ENCODE data around the gene AFTPH. TPM values are rescaled to one million over a fixed set of nuclear protein-coding genes. Genes with fewer than 3 reads are reported as not detected.

AFTPH gene
- polyA plus RNA-seq, 3 donors: 22.3 to 28.6 (median 28.4) TPM

DNA sequence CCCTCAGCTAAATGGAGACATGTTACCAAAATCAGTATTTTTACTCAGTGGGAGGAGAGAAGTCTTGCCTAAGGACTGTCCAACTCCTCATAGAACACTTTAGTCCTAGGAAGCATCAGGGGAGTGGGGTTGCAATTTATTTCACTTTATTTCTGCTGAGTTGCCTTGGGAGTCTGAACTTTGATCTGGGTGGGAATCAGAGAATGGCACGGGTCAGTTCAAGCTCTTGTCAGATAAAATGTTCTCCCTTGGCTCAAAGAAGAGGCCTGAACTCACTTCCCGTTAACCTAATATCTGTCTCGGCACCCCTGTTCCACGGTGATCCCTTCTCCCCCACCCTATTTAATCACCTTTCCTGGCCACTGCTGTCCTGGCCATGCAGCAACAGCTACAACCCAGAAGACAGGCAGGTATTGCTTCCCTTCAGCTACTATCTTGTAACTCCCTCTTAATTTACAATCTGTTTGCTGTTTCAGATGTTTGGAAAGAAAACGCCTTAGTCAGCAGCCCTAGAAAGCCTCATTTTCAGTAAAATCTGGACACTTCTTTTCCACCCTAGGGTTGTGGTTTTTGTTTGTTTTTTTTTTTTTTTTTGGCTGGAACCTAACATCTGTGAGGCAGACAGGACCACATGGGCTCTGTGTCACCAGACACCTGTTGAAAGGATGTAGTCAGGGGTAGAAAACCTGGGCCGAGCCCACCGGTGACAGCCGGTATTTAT is 77.1 kb downstream of the AFTPH start:
- H3K36me3 Mint-ChIP-seq: peaks cover 0 to 2% of the 10 kb centered on the region in 2 donors
- TF ChIP-seq, protein P1, sequence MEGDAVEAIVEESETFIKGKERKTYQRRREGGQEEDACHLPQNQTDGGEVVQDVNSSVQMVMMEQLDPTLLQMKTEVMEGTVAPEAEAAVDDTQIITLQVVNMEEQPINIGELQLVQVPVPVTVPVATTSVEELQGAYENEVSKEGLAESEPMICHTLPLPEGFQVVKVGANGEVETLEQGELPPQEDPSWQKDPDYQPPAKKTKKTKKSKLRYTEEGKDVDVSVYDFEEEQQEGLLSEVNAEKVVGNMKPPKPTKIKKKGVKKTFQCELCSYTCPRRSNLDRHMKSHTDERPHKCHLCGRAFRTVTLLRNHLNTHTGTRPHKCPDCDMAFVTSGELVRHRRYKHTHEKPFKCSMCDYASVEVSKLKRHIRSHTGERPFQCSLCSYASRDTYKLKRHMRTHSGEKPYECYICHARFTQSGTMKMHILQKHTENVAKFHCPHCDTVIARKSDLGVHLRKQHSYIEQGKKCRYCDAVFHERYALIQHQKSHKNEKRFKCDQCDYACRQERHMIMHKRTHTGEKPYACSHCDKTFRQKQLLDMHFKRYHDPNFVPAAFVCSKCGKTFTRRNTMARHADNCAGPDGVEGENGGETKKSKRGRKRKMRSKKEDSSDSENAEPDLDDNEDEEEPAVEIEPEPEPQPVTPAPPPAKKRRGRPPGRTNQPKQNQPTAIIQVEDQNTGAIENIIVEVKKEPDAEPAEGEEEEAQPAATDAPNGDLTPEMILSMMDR (IDR thresholded peaks at IDR 0.05): no peak
- H3K27ac Mint-ChIP-seq: no peak overlapping the region
- intact Hi-C loops (cut with micrococcal nuclease): no loop called here
- WGBS (ENCODE audit: insufficient coverage): 99% methylated on average over 6 of the region's 8 CpGs
- H3K9me3 Mint-ChIP-seq: peaks cover 5 to 7% (median 6%) of the 10 kb centered on the region in 7 donors
- Histone ChIP-seq H3K4me2 (replicated peaks; ENCODE audit: extremely low read depth, low read length, poor library complexity, severe bottlenecking) (no peak overlapping the region), H3K9ac (ENCODE audit: insufficient read depth, low read length, poor library complexity, severe bottlenecking) (no peak overlapping the region), H4K20me1 (ENCODE audit: insufficient read depth, low read length) (no peaks in the 10 kb centered on the region), H3K4me3 (replicated peaks in 1 of 3; ENCODE audit: low read depth in 2 of 3, low read length in 3 of 3) (no peak overlapping the region), H3K36me3 (replicated peaks in 1 of 2; ENCODE audit: control insufficient read depth in 1 of 2, insufficient read depth in 2 of 2, low read length in 2 of 2) (no peaks in the 10 kb centered on the region), H3K27me3 (ENCODE audit: control insufficient read depth in 2 of 2, insufficient read depth in 2 of 2, low read length in 2 of 2) (no peaks in the 10 kb centered on the region), H2AFZ (ENCODE audit: insufficient read depth, low read depth, low read length, poor library complexity, severe bottlenecking) (no peak overlapping the region), H3K4me1 (ENCODE audit: control insufficient read depth in 1 of 2, insufficient read depth in 2 of 2, low read length in 2 of 2) (no peaks in the 10 kb centered on the region), H3K27ac (ENCODE audit: low read depth in 1 of 2, low read length in 2 of 2) (no peak overlapping the region), H3K79me2 (ENCODE audit: insufficient read depth, low read length) (no peaks in the 10 kb centered on the region), H3K9me3 (replicated peaks in 1 of 2; ENCODE audit: control insufficient read depth in 1 of 2, insufficient read depth in 1 of 2, low read length in 2 of 2) (peaks cover 0 to 3% of the 10 kb centered on the region in 2 donors)
- peaks cover 5% of the 10 kb centered on the region for H3K4me1 Mint-ChIP-seq
- DNase-seq: no peak
- no peak overlapping the region for H3K4me3 Mint-ChIP-seq
- peaks cover 2 to 4% (median 3%) of the 10 kb centered on the region in 3 donors for H3K27me3 Mint-ChIP-seq (ENCODE audit: low read depth in 3 of 3)

DNA sequence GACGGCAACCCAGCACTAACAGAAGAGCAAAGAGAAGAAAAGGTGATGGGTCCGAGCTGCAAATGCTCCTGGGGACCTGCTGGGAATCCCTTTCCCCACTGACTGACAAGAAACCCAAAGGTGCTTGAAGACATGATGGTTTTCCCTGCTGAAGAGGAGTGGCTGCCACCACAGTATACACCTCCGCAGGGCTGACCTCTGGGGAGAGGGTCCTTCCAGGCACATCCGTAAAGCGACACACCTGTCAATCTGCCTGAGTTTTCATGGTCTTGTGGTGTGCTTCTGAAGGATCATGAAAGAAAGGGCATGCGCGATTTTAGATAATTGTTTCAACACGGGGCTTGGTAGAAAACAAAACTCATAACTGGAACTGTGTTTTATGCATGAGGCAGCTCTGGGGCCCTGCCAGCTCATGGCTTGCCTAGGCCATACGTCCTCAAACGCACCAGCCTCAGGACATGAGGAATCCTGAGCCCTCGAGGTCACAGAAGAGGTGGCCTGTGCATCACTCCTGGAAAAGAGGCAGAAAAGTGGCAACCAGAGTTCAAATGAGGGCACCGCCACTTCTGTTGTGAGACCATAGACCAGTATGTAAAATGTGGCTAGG is 77.8 kb downstream of the AFTPH start:
- Mint-ChIP-seq H3K9me3 (peaks cover 5 to 7% (median 6%) of the 10 kb centered on the region in 7 donors), H3K27ac (no peak overlapping the region), H3K4me1 (peaks cover 12% of the 10 kb centered on the region), H3K4me3 (no peak overlapping the region), H3K27me3 (ENCODE audit: low read depth in 3 of 3) (peaks cover 0 to 4% (median 2%) of the 10 kb centered on the region in 3 donors), H3K36me3 (peaks cover 0 to 2% of the 10 kb centered on the region in 2 donors)
- Histone ChIP-seq H3K9ac (ENCODE audit: insufficient read depth, low read length, poor library complexity, severe bottlenecking) (no peak overlapping the region), H3K27ac (ENCODE audit: low read depth in 1 of 2, low read length in 2 of 2) (no peak overlapping the region), H3K36me3 (replicated peaks in 1 of 2; ENCODE audit: control insufficient read depth in 1 of 2, insufficient read depth in 2 of 2, low read length in 2 of 2) (no peaks in the 10 kb centered on the region), H3K79me2 (ENCODE audit: insufficient read depth, low read length) (no peaks in the 10 kb centered on the region), H3K4me3 (replicated peaks in 1 of 3; ENCODE audit: low read depth in 2 of 3, low read length in 3 of 3) (no peak overlapping the region), H2AFZ (ENCODE audit: insufficient read depth, low read depth, low read length, poor library complexity, severe bottlenecking) (no peak overlapping the region), H4K20me1 (ENCODE audit: insufficient read depth, low read length) (no peaks in the 10 kb centered on the region), H3K4me1 (ENCODE audit: control insufficient read depth in 1 of 2, insufficient read depth in 2 of 2, low read length in 2 of 2) (peaks cover 5 to 6% of the 10 kb centered on the region in 2 donors), H3K9me3 (replicated peaks in 1 of 2; ENCODE audit: control insufficient read depth in 1 of 2, insufficient read depth in 1 of 2, low read length in 2 of 2) (peaks cover 0 to 3% of the 10 kb centered on the region in 2 donors), H3K4me2 (replicated peaks; ENCODE audit: extremely low read depth, low read length, poor library complexity, severe bottlenecking) (no peak overlapping the region), H3K27me3 (ENCODE audit: control insufficient read depth in 2 of 2, insufficient read depth in 2 of 2, low read length in 2 of 2) (no peaks in the 10 kb centered on the region)
- intact Hi-C loops (cut with micrococcal nuclease): no loop called here
- DNase-seq: no peak
- 85% methylated on average over 10 of the region's 12 CpGs for WGBS (ENCODE audit: insufficient coverage)
- TF ChIP-seq, protein P1 (IDR thresholded peaks at IDR 0.05): no peak
